Hindlimb muscle (tissue), 1 donor: ENCODE results near the gene RAD51AP1. TPM values are rescaled to one million over a fixed set of nuclear protein-coding genes. Genes with fewer than 3 reads are reported as not detected.
A peak's percentile ranks its signal among the peaks of the same experiment; 100 is the strongest.
"Not testable (repeated sequence)": the region's sequence is repeated elsewhere in the genome, so short reads cannot be mapped to it uniquely, and the experiment has no call there.

Source experiments
- DNase-seq: peaks from one replicate; pipeline ENCODE4 v3.0.0-alpha.2; 2013
- polyA plus RNA-seq: library from polyadenylated mRNA; unstranded; fragments of 120-200 nt; gene quantifications from one replicate; pipeline ENCODE4 v1.2.1, GENCODE V29; 2013; ENCODE audit not compliant: insufficient read length

The RAD51AP1 gene
- 6.6 TPM for polyA plus RNA-seq

GRCh38 chr12:4538207-4539160, at the start of gene RAD51AP1:
RAD51AP1 (plus strand) TSS chr12:4538890; CDS start chr12:4538940, 50 bp downstream.
- peak; percentile 96 for DNase-seq

- DNase-seq = no peak
These were observed 49.1 kb upstream of the RAD51AP1 start for GRCh38 chr12:4489556-4489955.

GRCh38 chr12:4490973-4491372, 47.7 kb upstream of the RAD51AP1 start:
- no peak for DNase-seq

- no peak for DNase-seq
These were observed 42.4 kb upstream of the RAD51AP1 start for GRCh38 chr12:4496145-4496838.

- no peak for DNase-seq
These were observed 39.5 kb upstream of the RAD51AP1 start for GRCh38 chr12:4499186-4499585.

GRCh38 chr12:4505376-4505986, 33.2 kb upstream of the RAD51AP1 start:
- DNase-seq = no peak

- DNase-seq = no peak
These were observed 32.3 kb upstream of the RAD51AP1 start for GRCh38 chr12:4506430-4506829.

- DNase-seq = no peak
These were observed 31.8 kb upstream of the RAD51AP1 start for GRCh38 chr12:4506870-4507269.

- not testable (repeated sequence) for DNase-seq
These were observed 30.2 kb upstream of the RAD51AP1 start for GRCh38 chr12:4508503-4508902.

- not testable (repeated sequence) for DNase-seq
These were observed 29.4 kb upstream of the RAD51AP1 start for GRCh38 chr12:4509269-4509668.

GRCh38 chr12:4518106-4518728, 20.5 kb upstream of the RAD51AP1 start:
- no peak for DNase-seq

GRCh38 chr12:4523443-4523842, 15.2 kb upstream of the RAD51AP1 start:
- not testable (repeated sequence) for DNase-seq

- DNase-seq = no peak
These were observed 11.7 kb upstream of the RAD51AP1 start for GRCh38 chr12:4526923-4527546.

GRCh38 chr12:4530160-4530559, 8.5 kb upstream of the RAD51AP1 start:
- DNase-seq = no peak

- no peak for DNase-seq
These were observed 7.6 kb upstream of the RAD51AP1 start for GRCh38 chr12:4530982-4531586.

GRCh38 chr12:4535092-4535491, 3.6 kb upstream of the RAD51AP1 start:
- no peak for DNase-seq

GRCh38 chr12:4535871-4536270, 2.8 kb upstream of the RAD51AP1 start:
- no peak for DNase-seq

- no peak for DNase-seq
These were observed 629 bp downstream of the RAD51AP1 start for GRCh38 chr12:4539167-4539870.

- no peak for DNase-seq
These were observed 1.5 kb downstream of the RAD51AP1 start for GRCh38 chr12:4540170-4540569.

- no peak for DNase-seq
These were observed 1.9 kb downstream of the RAD51AP1 start for GRCh38 chr12:4540638-4541037.

GRCh38 chr12:4545195-4545594, 6.5 kb downstream of the RAD51AP1 start:
- no peak for DNase-seq
